Neural cell (in vitro differentiated cells): Measurements from ENCODE around the gene FSD2. TPM values are rescaled to one million over a fixed set of nuclear protein-coding genes. Genes with fewer than 3 reads are reported as not detected.

Source experiments
- H2AFZ ChIP-seq: fragments of 200-600, 300-800 bp; sonication (generic), shearing (Covaris generic); 2 replicates; pipeline ENCODE4 v1.6.0; 2014; ENCODE audit warnings: low read depth, mild to moderate bottlenecking, antibody characterized with exemption, low read length, moderate library complexity
- H3F3A ChIP-seq: fragments of 200-600 bp; shearing (Covaris generic); 2 replicates; pipeline ENCODE4 v1.6.1; 2016; ENCODE audit warnings: mild to moderate bottlenecking, moderate library complexity, mixed read lengths, antibody characterized with exemption, low read length; ENCODE audit not compliant: insufficient read depth, poor library complexity, severe bottlenecking
- H3K27ac ChIP-seq: fragments of 200-600, 300-800 bp; sonication (generic), shearing (Covaris generic); 2 replicates; pipeline ENCODE4 v1.5.1; 2014; ENCODE audit warnings: mild to moderate bottlenecking, low read length, moderate library complexity
- H3K27me3 ChIP-seq: fragments of 300-800, 200-600 bp; sonication (generic), shearing (Covaris generic); 2 replicates; pipeline ENCODE4 v1.6.0; 2014; ENCODE audit warnings: mild to moderate bottlenecking, low read depth, low read length, moderate library complexity; ENCODE audit not compliant: insufficient read depth
- H3K36me3 ChIP-seq: fragments of 300-800, 200-600 bp; sonication (generic), shearing (Covaris generic); 2 replicates; pipeline ENCODE4 v1.5.1; 2014; ENCODE audit warnings: mild to moderate bottlenecking, antibody characterized with exemption, low read length, moderate library complexity; ENCODE audit not compliant: insufficient read depth
- H3K4me2 ChIP-seq: fragments of 300-800, 200-600 bp; sonication (generic), shearing (Covaris generic); 2 replicates; pipeline ENCODE4 v1.6.0; 2014; ENCODE audit warnings: mild to moderate bottlenecking, low read length
- H3K4me3 ChIP-seq: fragments of 300-800, 200-600 bp; sonication (generic), shearing (Covaris generic); 2 replicates; pipeline ENCODE4 v1.5.1; 2014; ENCODE audit warnings: mild to moderate bottlenecking, low read length, moderate library complexity
- H3K79me2 ChIP-seq: fragments of 200-600 bp; shearing (Covaris generic); replicated peaks from 2 replicates; pipeline ENCODE4 v1.6.0; 2014; ENCODE audit warnings: mild to moderate bottlenecking, low read length, moderate library complexity; ENCODE audit not compliant: insufficient read depth
- H3K9ac ChIP-seq: fragments of 300-800, 200-600 bp; sonication (generic), shearing (Covaris generic); 2 replicates; pipeline ENCODE4 v1.6.1; 2016; ENCODE audit warnings: mild to moderate bottlenecking, low read length, mixed read lengths
- H3K9me2 ChIP-seq: fragments of 200-600 bp; shearing (Covaris generic); 2 replicates; pipeline ENCODE4 v1.6.1; 2016; ENCODE audit warnings: mild to moderate bottlenecking, low read length, mixed read lengths; ENCODE audit not compliant: insufficient read depth
- H3K9me3 ChIP-seq: fragments of 200-600, 300-800 bp; sonication (generic), shearing (Covaris generic); 2 replicates; pipeline ENCODE4 v1.6.1; 2016; ENCODE audit warnings: mild to moderate bottlenecking, mixed run types, low read length, moderate library complexity, mixed read lengths
- H4K20me1 ChIP-seq: fragments of 200-600 bp; shearing (Covaris generic); 2 replicates; pipeline ENCODE4 v1.6.1; 2016; ENCODE audit warnings: mild to moderate bottlenecking, mixed run types; ENCODE audit not compliant: insufficient read depth
- CTCF ChIP-seq: fragments of 450-650 bp; IDR thresholded peaks from 2 replicates; pipeline ENCODE4 v1.5.1; 2014; ENCODE audit warnings: antibody characterized with exemption, mild to moderate bottlenecking, moderate library complexity; ENCODE audit not compliant: poor library complexity, severe bottlenecking
- EP300 ChIP-seq: fragments of 450-650 bp; conservative IDR thresholded peaks from 2 replicates; pipeline ENCODE4 v1.6.1; 2014; ENCODE audit warnings: antibody characterized with exemption, mild to moderate bottlenecking, moderate library complexity; ENCODE audit not compliant: poor library complexity, severe bottlenecking
- EZH2 ChIP-seq: fragments of 200-600, 300-800 bp; shearing (Covaris generic), sonication (generic); IDR thresholded peaks from 2 replicates; pipeline ENCODE4 v1.6.1; 2014; ENCODE audit warnings: antibody characterized with exemption, low read length, borderline replicate concordance, mild to moderate bottlenecking; ENCODE audit not compliant: insufficient read depth, poor library complexity, severe bottlenecking
- MXI1 ChIP-seq: fragments of 450-650 bp; conservative IDR thresholded peaks from 2 replicates; pipeline ENCODE4 v1.6.1; 2014; ENCODE audit warnings: antibody characterized with exemption, mild to moderate bottlenecking; ENCODE audit not compliant: poor library complexity, severe bottlenecking
- POLR2AphosphoS5 ChIP-seq: IDR thresholded peaks from 2 replicates; pipeline ENCODE4 v1.6.1; 2012
- RAD21 ChIP-seq: fragments of 450-650 bp; conservative IDR thresholded peaks from 2 replicates; pipeline ENCODE4 v1.6.1; 2014; ENCODE audit warnings: antibody characterized with exemption, mild to moderate bottlenecking, moderate library complexity
- REST ChIP-seq: IDR thresholded peaks from 2 replicates; pipeline ENCODE4 v1.6.1; 2012; ENCODE audit warnings: borderline replicate concordance
- SMC3 ChIP-seq: fragments of 450-650 bp; conservative IDR thresholded peaks from 2 replicates; pipeline ENCODE4 v1.6.1; 2014; ENCODE audit warnings: antibody characterized with exemption, mild to moderate bottlenecking, moderate library complexity; ENCODE audit not compliant: poor library complexity
- TAF1 ChIP-seq: IDR thresholded peaks from 2 replicates; pipeline ENCODE4 v1.6.1; 2012; ENCODE audit warnings: low read depth
- polyA plus RNA-seq: library from polyadenylated mRNA; depleted of rRNA; stranded (reverse); fragments of >200 nt; gene quantifications from 2 replicates; pipeline ENCODE4 v1.2.3, GENCODE V29; 2014

Gene FSD2
- polyA plus RNA-seq, 1 donor from 2014 or later: not detected

GRCh38 chr15:82714016-82714415 lies 91.9 kb downstream of the FSD2 start:
- H3K27me3 ChIP-seq: no peaks in the 10 kb centered on the region
- no peaks in the 10 kb centered on the region for H4K20me1 ChIP-seq
- no peaks in the 10 kb centered on the region for H3K9me2 ChIP-seq
- no peak for TF ChIP-seq RAD21
- no peak for TF ChIP-seq MXI1
- no peak for TF ChIP-seq POLR2AphosphoS5
- no peak for TF ChIP-seq TAF1
- no peak for TF ChIP-seq EZH2
- H3K36me3 ChIP-seq: no peaks in the 10 kb centered on the region
- H3K79me2 ChIP-seq: peaks cover 2% of the 10 kb centered on the region
- no peak overlapping the region for H3K4me3 ChIP-seq
- no peaks in the 10 kb centered on the region for H3F3A ChIP-seq
- no peak overlapping the region for H3K4me2 ChIP-seq
- no peak overlapping the region for H2AFZ ChIP-seq
- H3K9ac ChIP-seq: no peak overlapping the region
- H3K27ac ChIP-seq: no peak overlapping the region
- H3K9me3 ChIP-seq: no peaks in the 10 kb centered on the region

DNA sequence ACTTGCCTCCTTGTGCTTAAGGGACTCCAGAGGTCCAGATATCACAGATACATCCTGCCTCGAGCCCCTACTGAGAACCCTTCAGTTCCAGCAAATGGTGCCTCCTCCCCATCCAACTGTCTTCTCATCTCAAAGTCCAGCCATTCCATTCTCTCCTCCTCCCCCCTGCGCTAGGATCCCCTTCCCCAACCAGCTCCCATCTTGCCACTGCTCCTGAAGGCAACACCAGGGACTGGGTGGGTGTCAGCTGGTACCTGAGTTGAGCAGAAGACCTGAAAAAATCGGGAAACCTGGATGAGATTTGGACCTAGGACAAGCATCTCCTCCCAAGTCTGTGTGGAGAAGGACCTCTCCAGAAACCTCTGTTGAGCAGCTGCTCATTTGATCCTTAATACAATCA lies 93.8 kb downstream of the FSD2 start:
- Histone ChIP-seq H2AFZ (no peak overlapping the region), H3K79me2 (peaks cover 12% of the 10 kb centered on the region), H3K36me3 (no peaks in the 10 kb centered on the region), H3F3A (no peaks in the 10 kb centered on the region), H3K4me3 (no peak overlapping the region), H3K4me2 (no peak overlapping the region), H3K9ac (no peak overlapping the region), H3K9me2 (no peaks in the 10 kb centered on the region), H3K27ac (no peak overlapping the region), H3K9me3 (no peaks in the 10 kb centered on the region), H4K20me1 (no peaks in the 10 kb centered on the region), H3K27me3 (no peaks in the 10 kb centered on the region)
- TF ChIP-seq POLR2AphosphoS5 (no peak), TAF1 (no peak), EP300 (no peak), RAD21 (no peak), SMC3 (no peak)

DNA sequence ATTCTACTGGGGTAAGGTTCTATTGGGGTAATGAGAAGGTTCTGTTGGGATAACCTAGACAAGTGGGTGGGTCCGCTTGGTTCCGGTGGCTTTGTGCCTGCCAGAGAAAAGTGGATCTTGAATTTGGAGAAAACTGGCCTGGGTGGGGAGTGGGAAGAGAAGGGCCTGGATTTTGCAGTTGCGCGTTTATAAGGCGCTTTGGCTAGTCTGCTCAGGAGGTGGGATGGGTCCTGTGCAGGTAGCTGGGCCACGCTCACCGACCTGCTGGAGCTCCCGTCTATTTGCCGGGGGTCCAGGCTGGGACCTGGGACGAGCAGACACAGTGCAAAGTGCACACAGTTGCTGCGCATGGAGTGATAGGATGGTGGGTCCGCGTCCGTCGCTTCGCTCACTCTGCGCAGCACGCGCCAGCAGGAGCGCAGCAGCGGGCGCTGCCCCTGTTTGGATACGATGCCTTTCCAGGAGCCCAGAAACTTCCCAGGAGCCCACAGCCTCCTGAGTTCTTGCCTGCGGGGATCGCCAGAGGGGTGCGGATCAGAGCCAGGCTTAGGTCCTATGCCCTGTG lies 94.9 kb downstream of the FSD2 start:
- H3F3A ChIP-seq: no peaks in the 10 kb centered on the region
- no peak overlapping the region for H3K4me3 ChIP-seq
- no peak for TF ChIP-seq TAF1
- no peak for TF ChIP-seq RAD21
- TF ChIP-seq SMC3: no peak
- TF ChIP-seq EZH2: no peak
- no peak for TF ChIP-seq EP300
- no peak for TF ChIP-seq MXI1
- TF ChIP-seq CTCF: no peak
- no peak for TF ChIP-seq POLR2AphosphoS5
- no peak for TF ChIP-seq REST
- peaks cover 12% of the 10 kb centered on the region for H3K79me2 ChIP-seq
- H3K9me3 ChIP-seq: no peaks in the 10 kb centered on the region
- no peak overlapping the region for H2AFZ ChIP-seq
- H3K4me2 ChIP-seq: no peak overlapping the region
- no peaks in the 10 kb centered on the region for H3K27me3 ChIP-seq
- H3K36me3 ChIP-seq: no peaks in the 10 kb centered on the region
- no peaks in the 10 kb centered on the region for H4K20me1 ChIP-seq
- no peaks in the 10 kb centered on the region for H3K9me2 ChIP-seq
- H3K27ac ChIP-seq: no peak overlapping the region
- no peak overlapping the region for H3K9ac ChIP-seq
